PC-9 (cell line): ENCODE data around the gene MDH1. TPM values are rescaled to one million over a fixed set of nuclear protein-coding genes. Genes with fewer than 3 reads are reported as not detected.

Source experiments
- BruUV-seq: library from RNA; stranded (reverse); fragments of 400-500 nt; replicated peaks from 2 replicates; lab custom pipeline; 2021; lab: Mats Ljungman, UMichigan
- CTCF ChIA-PET: fragments of 300-600 bp; sonication (Branson Sonifier 250); formaldehyde crosslinking; loops from one replicate; lab custom pipeline; 2022; ENCODE audit warnings: antibody characterized with exemption; lab: Charles Lee
- POLR2A ChIA-PET: fragments of 300-600 bp; sonication (Branson Sonifier 250); formaldehyde crosslinking; loops from one replicate; lab custom pipeline; 2022; ENCODE audit warnings: antibody characterized with exemption; ENCODE audit not compliant: unreplicated experiment; lab: Charles Lee
- DNase-seq, 2 experiments: peaks; one replicate each; pipeline versions ENCODE4 v3.0.0 to v3.0.0-alpha.2; 2015 to 2022; ENCODE audit warnings: mixed read lengths in 1 of 2
- H2AFZ ChIP-seq: fragments of 200-600 bp; sonication (generic); 2 replicates; pipeline ENCODE4 v1.8.1; 2017; ENCODE audit warnings: antibody characterized with exemption
- H3F3A ChIP-seq: fragments of 200-600 bp; sonication (generic); 2 replicates; pipeline ENCODE4 v1.8.1; 2017; ENCODE audit warnings: antibody characterized with exemption, mild to moderate bottlenecking, low read depth; ENCODE audit not compliant: insufficient read depth
- H3K27ac ChIP-seq: fragments of 200-600 bp; sonication (generic); 2 replicates; pipeline ENCODE4 v1.6.1; 2016; ENCODE audit warnings: mixed run types
- H3K27me3 ChIP-seq: fragments of 200-600 bp; sonication (generic); 2 replicates; pipeline ENCODE4 v1.6.1; 2016; ENCODE audit warnings: low read depth, mixed run types; ENCODE audit not compliant: insufficient read depth
- H3K36me3 ChIP-seq: fragments of 200-600 bp; sonication (generic); 2 replicates; pipeline ENCODE4 v1.6.1; 2016; ENCODE audit warnings: low read depth, mixed run types
- H3K4me1 ChIP-seq: fragments of 200-600 bp; sonication (generic); replicated peaks from 2 replicates; pipeline ENCODE4 v1.6.1; 2016; ENCODE audit warnings: mixed run types; ENCODE audit not compliant: insufficient read depth
- H3K4me2 ChIP-seq: fragments of 200-600 bp; sonication (generic); 2 replicates; pipeline ENCODE4 v1.6.1; 2017; ENCODE audit warnings: mixed run types
- H3K4me3 ChIP-seq: fragments of 200-600 bp; sonication (generic); 2 replicates; pipeline ENCODE4 v1.6.1; 2016; ENCODE audit warnings: mixed run types
- H3K79me2 ChIP-seq: fragments of 200-600 bp; sonication (generic); 2 replicates; pipeline ENCODE4 v1.6.1; 2017; ENCODE audit warnings: low read depth, mixed run types
- H3K9me2 ChIP-seq: fragments of 200-600 bp; sonication (generic); 2 replicates; pipeline ENCODE4 v1.8.1; 2017; ENCODE audit warnings: mild to moderate bottlenecking; ENCODE audit not compliant: insufficient read depth
- H3K9me3 ChIP-seq: fragments of 200-600 bp; sonication (generic); 2 replicates; pipeline ENCODE4 v1.8.1; 2016; ENCODE audit warnings: low read depth; ENCODE audit not compliant: insufficient read depth
- H4K20me1 ChIP-seq: fragments of 200-600 bp; sonication (generic); 2 replicates; pipeline ENCODE4 v1.8.1; 2017; ENCODE audit not compliant: insufficient read depth
- CTCF ChIP-seq: fragments of 200-600 bp; sonication (generic); conservative IDR thresholded peaks from 2 replicates; pipeline ENCODE4 v1.6.1; 2017; ENCODE audit warnings: mixed run types, antibody characterized with exemption, mild to moderate bottlenecking, moderate library complexity
- EZH2 ChIP-seq: fragments of 200-600 bp; sonication (generic); IDR thresholded peaks from 2 replicates; pipeline ENCODE4 v1.8.0; 2017; ENCODE audit warnings: antibody characterized with exemption, low read depth
- intact Hi-C: fragments of 100-400 bp; cut with micrococcal nuclease; formaldehyde crosslinking; loops from one replicate; pipeline ENCODE4 v1.10.0; 2022; ENCODE audit not compliant: unreplicated experiment
- total RNA-seq: library from RNA; stranded (reverse); gene quantifications from 2 replicates; pipeline ENCODE4 v1.2.3, GENCODE V29; 2021

Gene MDH1
- total RNA-seq, 1 experiment from 2014 or later = 157 TPM

GRCh38 chr2:63628403-63628942, 39.7 kb downstream of the MDH1 start:
- Histone ChIP-seq H3K27me3 (no peaks in the 10 kb centered on the region), H3K4me3 (no peak overlapping the region), H4K20me1 (no peaks in the 10 kb centered on the region), H3K27ac (no peak overlapping the region), H3K4me1 (no peaks in the 10 kb centered on the region), H3K9me3 (peaks cover 6% of the 10 kb centered on the region), H3F3A (no peaks in the 10 kb centered on the region), H3K36me3 (no peaks in the 10 kb centered on the region), H3K9me2 (no peaks in the 10 kb centered on the region), H2AFZ (no peak overlapping the region), H3K4me2 (no peak overlapping the region), H3K79me2 (no peaks in the 10 kb centered on the region)
- TF ChIP-seq EZH2 (no peak), CTCF (no peak)
- POLR2A ChIA-PET = no interaction called here
- no peak for DNase-seq
- intact Hi-C loops = no loop called here
- no TSS peak for BruUV-seq
- CTCF ChIA-PET = interaction anchor here (0.6 kb wide), 1 partner anchor 12 kb away, joined by 3 read pairs; no protein-coding TSS in a partner anchor

GRCh38 chr2:63631501-63631900, 42.7 kb downstream of the MDH1 start:
- POLR2A ChIA-PET = no interaction called here
- Histone ChIP-seq H3K27ac (no peak overlapping the region), H3K36me3 (no peaks in the 10 kb centered on the region), H3F3A (no peaks in the 10 kb centered on the region), H3K4me2 (no peak overlapping the region), H3K9me2 (no peaks in the 10 kb centered on the region), H2AFZ (no peak overlapping the region), H3K9me3 (peaks cover 6% of the 10 kb centered on the region), H3K79me2 (no peaks in the 10 kb centered on the region), H3K27me3 (no peaks in the 10 kb centered on the region), H3K4me1 (no peaks in the 10 kb centered on the region), H4K20me1 (no peaks in the 10 kb centered on the region), H3K4me3 (no peak overlapping the region)
- TF ChIP-seq EZH2 (no peak), CTCF (no peak)
- no peak for DNase-seq
- intact Hi-C loops = no loop called here
- CTCF ChIA-PET = no interaction called here
- no TSS peak for BruUV-seq

GRCh38 chr2:63632382-63632781, 43.6 kb downstream of the MDH1 start:
- Histone ChIP-seq H3K27ac (no peak overlapping the region), H3K79me2 (no peaks in the 10 kb centered on the region), H3K36me3 (no peaks in the 10 kb centered on the region), H2AFZ (no peak overlapping the region), H3K4me3 (no peak overlapping the region), H3K9me2 (no peaks in the 10 kb centered on the region), H3K27me3 (no peaks in the 10 kb centered on the region), H3K4me2 (no peak overlapping the region), H4K20me1 (no peaks in the 10 kb centered on the region), H3F3A (no peaks in the 10 kb centered on the region), H3K4me1 (no peaks in the 10 kb centered on the region), H3K9me3 (peaks cover 6% of the 10 kb centered on the region)
- BruUV-seq = no TSS peak
- intact Hi-C loops = no loop called here
- no peak for TF ChIP-seq EZH2
- POLR2A ChIA-PET = no interaction called here
- CTCF ChIA-PET = interaction anchor here (1.2 kb wide), 1 partner anchor 13 kb away, joined by 3 read pairs; no protein-coding TSS in a partner anchor
- DNase-seq = no peak

- no peaks in the 10 kb centered on the region for H3K27me3 ChIP-seq
- no peak for TF ChIP-seq CTCF
- no peak for TF ChIP-seq EZH2
- ChIA-PET CTCF (no interaction called here), POLR2A (no interaction called here)
- no peak overlapping the region for H2AFZ ChIP-seq
- intact Hi-C loops = no loop called here
- no peak for DNase-seq
- no peaks in the 10 kb centered on the region for H3F3A ChIP-seq
- H3K36me3 ChIP-seq = no peaks in the 10 kb centered on the region
- no TSS peak for BruUV-seq
- no peak overlapping the region for H3K4me3 ChIP-seq
- H4K20me1 ChIP-seq = no peaks in the 10 kb centered on the region
- H3K79me2 ChIP-seq = no peaks in the 10 kb centered on the region
- no peaks in the 10 kb centered on the region for H3K4me1 ChIP-seq
- no peak overlapping the region for H3K27ac ChIP-seq
- no peak overlapping the region for H3K4me2 ChIP-seq
- no peaks in the 10 kb centered on the region for H3K9me2 ChIP-seq
- no peaks in the 10 kb centered on the region for H3K9me3 ChIP-seq
These were observed 50.6 kb downstream of the MDH1 start for GRCh38 chr2:63639344-63639743.
